Cardiac muscle cell (in vitro differentiated cells and primary cell): Measurements from ENCODE around the gene KCTD6. TPM values are rescaled to one million over a fixed set of nuclear protein-coding genes. Genes with fewer than 3 reads are reported as not detected.

ENCODE experiments used
- DNase-seq, 2 donors: peaks; one replicate each; pipeline versions ENCODE4 v3.0.0 to v3.0.0-alpha.2; 2010 to 2017; ENCODE audit warnings: low read depth in 1 of 2, low spot score in 1 of 2
- H3K27ac ChIP-seq: fragments of 200-600 bp; sonication (generic); 2 replicates; pipeline ENCODE4 v1.5.1; 2016
- H3K27me3 ChIP-seq: fragments of 200-600 bp; sonication (generic); 2 replicates; pipeline ENCODE4 v1.6.0; 2016; ENCODE audit warnings: control low read depth
- H3K36me3 ChIP-seq: fragments of 200-600 bp; sonication (generic); 2 replicates; pipeline ENCODE4 v1.5.1; 2016; ENCODE audit warnings: control low read depth
- H3K4me1 ChIP-seq: fragments of 200-600 bp; sonication (generic); 2 replicates; pipeline ENCODE4 v1.8.1; 2017; ENCODE audit warnings: low read depth, mild to moderate bottlenecking, mixed run types
- H3K4me3 ChIP-seq: fragments of 200-600 bp; sonication (generic); 2 replicates; pipeline ENCODE4 v1.5.1; 2016; ENCODE audit warnings: mild to moderate bottlenecking
- H3K9me3 ChIP-seq: fragments of 200-600 bp; sonication (generic); 2 replicates; pipeline ENCODE4 v1.5.1; 2017; ENCODE audit warnings: low read depth, mild to moderate bottlenecking, control low read depth
- polyA plus RNA-seq: library from polyadenylated mRNA; unstranded; fragments of >200 nt; fragmentation: Nextera tagmentation; extraction: Ambion mirVana; gene quantifications from 2 replicates; pipeline ENCODE4 v1.2.1, GENCODE V29; 2016
- total RNA-seq: library from RNA; depleted of rRNA; stranded (reverse); fragments of >200 nt; gene quantifications from 2 replicates; pipeline ENCODE4 v1.2.3, GENCODE V29; 2016
- TF ChIP-seq, protein P1 (sequence below): IDR thresholded peaks from 2 replicates; pipeline ENCODE4 v1.5.1; 2012; ENCODE audit warnings: low read depth, mild to moderate bottlenecking, low read length

Gene KCTD6
- total and polyA plus RNA-seq, 2 experiments from 2014 or later: 15.7 to 31.0 TPM

DNA sequence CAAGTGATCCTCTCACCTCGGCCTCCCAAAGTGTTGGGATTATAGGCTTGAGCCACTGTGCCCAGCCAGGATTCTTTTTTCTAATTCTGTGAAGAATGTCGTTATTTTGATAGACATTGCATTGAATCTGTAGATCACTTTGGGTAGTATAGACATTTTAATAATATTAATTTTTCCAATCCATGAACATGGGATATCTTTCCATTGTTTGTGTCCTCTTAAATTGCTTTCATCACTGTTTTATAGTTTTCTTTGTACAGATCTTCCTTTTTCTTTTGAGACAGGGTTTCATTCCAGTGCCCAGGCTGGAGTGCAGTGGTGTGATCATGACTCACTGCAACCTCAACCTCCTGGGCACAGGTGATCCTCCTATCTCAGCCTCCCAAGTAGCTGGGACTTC, 11.6 kb upstream of the KCTD6 start:
- Histone ChIP-seq H3K4me3 (no peak overlapping the region), H3K4me1 (peaks cover 23% of the 10 kb centered on the region), H3K9me3 (no peaks in the 10 kb centered on the region), H3K27ac (no peak overlapping the region), H3K27me3 (no peaks in the 10 kb centered on the region), H3K36me3 (no peaks in the 10 kb centered on the region)
- TF ChIP-seq, protein P1, sequence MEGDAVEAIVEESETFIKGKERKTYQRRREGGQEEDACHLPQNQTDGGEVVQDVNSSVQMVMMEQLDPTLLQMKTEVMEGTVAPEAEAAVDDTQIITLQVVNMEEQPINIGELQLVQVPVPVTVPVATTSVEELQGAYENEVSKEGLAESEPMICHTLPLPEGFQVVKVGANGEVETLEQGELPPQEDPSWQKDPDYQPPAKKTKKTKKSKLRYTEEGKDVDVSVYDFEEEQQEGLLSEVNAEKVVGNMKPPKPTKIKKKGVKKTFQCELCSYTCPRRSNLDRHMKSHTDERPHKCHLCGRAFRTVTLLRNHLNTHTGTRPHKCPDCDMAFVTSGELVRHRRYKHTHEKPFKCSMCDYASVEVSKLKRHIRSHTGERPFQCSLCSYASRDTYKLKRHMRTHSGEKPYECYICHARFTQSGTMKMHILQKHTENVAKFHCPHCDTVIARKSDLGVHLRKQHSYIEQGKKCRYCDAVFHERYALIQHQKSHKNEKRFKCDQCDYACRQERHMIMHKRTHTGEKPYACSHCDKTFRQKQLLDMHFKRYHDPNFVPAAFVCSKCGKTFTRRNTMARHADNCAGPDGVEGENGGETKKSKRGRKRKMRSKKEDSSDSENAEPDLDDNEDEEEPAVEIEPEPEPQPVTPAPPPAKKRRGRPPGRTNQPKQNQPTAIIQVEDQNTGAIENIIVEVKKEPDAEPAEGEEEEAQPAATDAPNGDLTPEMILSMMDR: no peak
- DNase-seq: no peak

GRCh38 chr3:58482917-58483636, 8.8 kb upstream of the KCTD6 start:
- Histone ChIP-seq H3K36me3 (no peaks in the 10 kb centered on the region), H3K4me1 (peaks cover 23% of the 10 kb centered on the region), H3K27me3 (no peaks in the 10 kb centered on the region), H3K4me3 (no peak overlapping the region), H3K9me3 (no peaks in the 10 kb centered on the region), H3K27ac (no peak overlapping the region)
- TF ChIP-seq, protein P1: no peak
- no peak for DNase-seq

GRCh38 chr3:58484045-58484721, 7.7 kb upstream of the KCTD6 start:
- Histone ChIP-seq H3K27me3 (no peaks in the 10 kb centered on the region), H3K4me3 (no peak overlapping the region), H3K27ac (peak overlapping the region; percentile 65), H3K4me1 (peaks cover 23% of the 10 kb centered on the region), H3K9me3 (no peaks in the 10 kb centered on the region), H3K36me3 (no peaks in the 10 kb centered on the region)
- TF ChIP-seq, protein P1: no peak
- no peak for DNase-seq

- H3K36me3 ChIP-seq: no peaks in the 10 kb centered on the region
- DNase-seq: no peak
- no peak overlapping the region for H3K4me3 ChIP-seq
- peak overlapping the region; percentile 65 for H3K27ac ChIP-seq
- H3K9me3 ChIP-seq: no peaks in the 10 kb centered on the region
- TF ChIP-seq, protein P1: no peak
- no peaks in the 10 kb centered on the region for H3K27me3 ChIP-seq
- peaks cover 23% of the 10 kb centered on the region for H3K4me1 ChIP-seq
Observed at GRCh38 chr3:58484722-58485069, 7.2 kb upstream of the KCTD6 start.

- no peaks in the 10 kb centered on the region for H3K27me3 ChIP-seq
Observed at GRCh38 chr3:58485801-58486435, 6.0 kb upstream of the KCTD6 start.

More at GRCh38 chr3:58485801-58486435, 6.0 kb upstream of the KCTD6 start:
- peaks cover 23% of the 10 kb centered on the region for H3K4me1 ChIP-seq
- DNase-seq: no peak
- TF ChIP-seq, protein P1: no peak
- no peaks in the 10 kb centered on the region for H3K9me3 ChIP-seq
- H3K27ac ChIP-seq: no peak overlapping the region
- H3K36me3 ChIP-seq: no peaks in the 10 kb centered on the region
- no peak overlapping the region for H3K4me3 ChIP-seq
